Activated CD8-positive, alpha-beta T cell treated with anti-CD3 and anti-CD28 coated beads for 36 hours (primary cell): ENCODE results near the gene ANKRD33B. TPM values are rescaled to one million over a fixed set of nuclear protein-coding genes. Genes with fewer than 3 reads are reported as not detected.
"Not testable (repeated sequence)": the region's sequence is repeated elsewhere in the genome, so short reads cannot be mapped to it uniquely, and the experiment has no call there.

ENCODE experiments used
- ATAC-seq: fragments of 200-7000 bp; cut with Tn5 transposase; one replicate; pipeline ENCODE4 v1.10.0; 2021; ENCODE audit warnings: mild to moderate bottlenecking, moderate library complexity
- CTCF ChIA-PET: fragments of 350-600 bp; sonication (Branson Sonifier 250); formaldehyde crosslinking; loops from one replicate; lab custom pipeline; 2021; ENCODE audit warnings: antibody characterized with exemption; lab: Charles Lee
- POLR2A ChIA-PET: fragments of 350-600 bp; sonication (Branson Sonifier 250); formaldehyde crosslinking; loops from one replicate; lab custom pipeline; 2021; ENCODE audit warnings: antibody characterized with exemption; lab: Charles Lee
- DNase-seq: peaks from one replicate; pipeline ENCODE4 v3.0.0-alpha.2; 2020
- H3K27ac Mint-ChIP-seq: one replicate; pipeline ENCODE4 v1.8.0; 2021; ENCODE audit warnings: mild to moderate bottlenecking, mixed read lengths
- H3K27me3 Mint-ChIP-seq: one replicate; pipeline ENCODE4 v1.8.0; 2021; ENCODE audit warnings: mixed read lengths
- H3K36me3 Mint-ChIP-seq: one replicate; pipeline ENCODE4 v1.8.0; 2021; ENCODE audit warnings: low read depth, mixed read lengths
- H3K4me1 Mint-ChIP-seq: one replicate; pipeline ENCODE4 v1.8.0; 2021; ENCODE audit warnings: low read depth, mixed read lengths
- H3K4me3 Mint-ChIP-seq: one replicate; pipeline ENCODE4 v1.8.0; 2021; ENCODE audit warnings: mild to moderate bottlenecking, moderate library complexity, mixed read lengths
- H3K9me3 Mint-ChIP-seq: one replicate; pipeline ENCODE4 v1.8.0; 2021; ENCODE audit warnings: mixed read lengths
- CTCF ChIP-seq: fragments of 200-600 bp; IDR thresholded peaks from one replicate; pipeline ENCODE4 v1.8.0; 2022; ENCODE audit warnings: antibody characterized with exemption, mild to moderate bottlenecking
- intact Hi-C: fragments of 100-400 bp; cut with micrococcal nuclease; formaldehyde crosslinking; loops from one replicate; pipeline ENCODE4 v1.10.0; 2022
- total RNA-seq, 2 experiments: library from RNA; stranded (reverse); gene quantifications; one replicate each; pipeline ENCODE4 v1.2.3, GENCODE V29; 2021

Gene ANKRD33B
- total RNA-seq, 2 experiments from 2014 or later = 13.6 to 13.8 TPM

- no peak for ATAC-seq
- no peak for TF ChIP-seq CTCF
- Mint-ChIP-seq H3K9me3 (no peaks in the 10 kb centered on the region), H3K4me3 (no peak overlapping the region), H3K4me1 (peaks cover 4% of the 10 kb centered on the region), H3K36me3 (peaks cover 4% of the 10 kb centered on the region), H3K27me3 (no peaks in the 10 kb centered on the region), H3K27ac (no peak overlapping the region)
- ChIA-PET POLR2A (no interaction called here), CTCF (interaction anchor here (0.7 kb wide), 1 partner anchor 292 kb away, joined by 3 read pairs; no protein-coding TSS in a partner anchor)
- no peak for DNase-seq
- intact Hi-C loops = no loop called here
Observed at GRCh38 chr5:10572451-10572850, 8.6 kb downstream of the ANKRD33B start.

- Mint-ChIP-seq H3K4me1 (peaks cover 14% of the 10 kb centered on the region), H3K27me3 (no peaks in the 10 kb centered on the region), H3K4me3 (no peak overlapping the region), H3K27ac (no peak overlapping the region), H3K9me3 (no peaks in the 10 kb centered on the region), H3K36me3 (peaks cover 4% of the 10 kb centered on the region)
- TF ChIP-seq CTCF = no peak
- ChIA-PET CTCF (interaction anchor here (1.1 kb wide), 1 partner anchor 20 kb away, joined by 4 read pairs; no protein-coding TSS in a partner anchor), POLR2A (no interaction called here)
- no peak for DNase-seq
- intact Hi-C loops = no loop called here
- ATAC-seq = no peak
Observed at GRCh38 chr5:10573487-10574145, 9.7 kb downstream of the ANKRD33B start.

GRCh38 chr5:10574879-10575278, 11.0 kb downstream of the ANKRD33B start:
- peaks cover 26% of the 10 kb centered on the region for H3K4me1 Mint-ChIP-seq
- H3K36me3 Mint-ChIP-seq, H3K4me3 Mint-ChIP-seq, ATAC-seq, intact Hi-C loops, H3K27ac Mint-ChIP-seq, H3K9me3 Mint-ChIP-seq, POLR2A ChIA-PET, H3K27me3 Mint-ChIP-seq, DNase-seq: not testable (repeated sequence)
- CTCF ChIA-PET = interaction anchor here (1.1 to 2.5 kb wide), 3 partner anchors 14 to 53 kb away, joined by 3 to 6 read pairs (median 4); no protein-coding TSS in a partner anchor

GRCh38 chr5:10576121-10576789, 12.4 kb downstream of the ANKRD33B start:
- no peaks in the 10 kb centered on the region for H3K9me3 Mint-ChIP-seq
- H3K27ac Mint-ChIP-seq = no peak overlapping the region
- TF ChIP-seq CTCF = no peak
- CTCF ChIA-PET = interaction anchor here (0.9 to 2.5 kb wide), 5 partner anchors 9 to 293 kb away, joined by 3 to 6 read pairs (median 3); no protein-coding TSS in a partner anchor
- H3K27me3 Mint-ChIP-seq = no peaks in the 10 kb centered on the region
- H3K36me3 Mint-ChIP-seq = peaks cover 4% of the 10 kb centered on the region
- H3K4me1 Mint-ChIP-seq = peaks cover 40% of the 10 kb centered on the region
- no peak overlapping the region for H3K4me3 Mint-ChIP-seq
- intact Hi-C loops = no loop called here
- POLR2A ChIA-PET = interaction anchor here (0.9 to 1.1 kb wide), 2 partner anchors 12 to 31 kb away, joined by 3 read pairs; no protein-coding TSS in a partner anchor
- ATAC-seq = no peak
- DNase-seq = no peak

- Mint-ChIP-seq H3K4me1 (peaks cover 45% of the 10 kb centered on the region), H3K27me3 (no peaks in the 10 kb centered on the region), H3K27ac (no peak overlapping the region), H3K4me3 (no peak overlapping the region), H3K9me3 (no peaks in the 10 kb centered on the region), H3K36me3 (peaks cover 4% of the 10 kb centered on the region)
- TF ChIP-seq CTCF = no peak
- no peak for ATAC-seq
- ChIA-PET POLR2A (no interaction called here), CTCF (interaction anchor here (0.7 to 2.5 kb wide), 5 partner anchors 11 to 293 kb away, joined by 3 to 6 read pairs (median 3); no protein-coding TSS in a partner anchor)
- no peak for DNase-seq
- intact Hi-C loops = no loop called here
Observed at GRCh38 chr5:10576790-10577189, 12.9 kb downstream of the ANKRD33B start.
